ENCODE results near the gene SKP2. TPM values are rescaled to one million over a fixed set of nuclear protein-coding genes. Genes with fewer than 3 reads are reported as not detected.

Gene SKP2
- total RNA-seq, 4 donors from 2014 or later = 10.3 to 41.5 (median 23.6) TPM

DNA sequence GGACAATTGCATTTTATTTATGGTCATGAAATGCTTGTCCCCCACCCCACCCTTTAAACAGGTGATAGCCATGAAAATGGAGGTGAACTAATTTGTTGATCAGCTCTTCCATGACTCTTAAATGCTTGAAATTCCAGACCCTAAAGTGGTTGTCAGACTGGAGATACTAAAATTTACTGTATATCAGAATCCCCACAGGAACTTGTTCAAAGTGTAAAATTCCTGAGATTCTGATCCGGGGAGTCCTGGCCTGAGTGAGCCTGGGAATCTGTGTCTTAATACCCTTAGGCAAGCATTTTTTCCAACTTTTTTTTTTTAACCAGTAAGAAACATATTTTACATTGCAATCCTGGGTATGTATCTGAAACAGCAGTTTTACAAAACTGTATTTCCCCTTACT is 4.7 kb downstream of the SKP2 start:
- peaks cover 0 to 57% (median 0%) of the 10 kb centered on the region in 3 donors for H3K36me3 ChIP-seq
- no peak for DNase-seq
- WGBS, 2 donors = 42 to 63% methylated on average over 1 of the region's 1 CpG
- intact Hi-C loops (cut with DNase I) = no loop called here
- no peaks in the 10 kb centered on the region for H3K27me3 ChIP-seq
- peak overlapping the region; percentile 32 to 75 (median 53) for H3K27ac ChIP-seq
- peaks cover 0 to 58% (median 19%) of the 10 kb centered on the region in 3 donors for H3K4me1 ChIP-seq
- no peak overlapping the region for H3K4me3 ChIP-seq
- no peaks in the 10 kb centered on the region for H3K9me3 ChIP-seq
- TF ChIP-seq, protein P1, sequence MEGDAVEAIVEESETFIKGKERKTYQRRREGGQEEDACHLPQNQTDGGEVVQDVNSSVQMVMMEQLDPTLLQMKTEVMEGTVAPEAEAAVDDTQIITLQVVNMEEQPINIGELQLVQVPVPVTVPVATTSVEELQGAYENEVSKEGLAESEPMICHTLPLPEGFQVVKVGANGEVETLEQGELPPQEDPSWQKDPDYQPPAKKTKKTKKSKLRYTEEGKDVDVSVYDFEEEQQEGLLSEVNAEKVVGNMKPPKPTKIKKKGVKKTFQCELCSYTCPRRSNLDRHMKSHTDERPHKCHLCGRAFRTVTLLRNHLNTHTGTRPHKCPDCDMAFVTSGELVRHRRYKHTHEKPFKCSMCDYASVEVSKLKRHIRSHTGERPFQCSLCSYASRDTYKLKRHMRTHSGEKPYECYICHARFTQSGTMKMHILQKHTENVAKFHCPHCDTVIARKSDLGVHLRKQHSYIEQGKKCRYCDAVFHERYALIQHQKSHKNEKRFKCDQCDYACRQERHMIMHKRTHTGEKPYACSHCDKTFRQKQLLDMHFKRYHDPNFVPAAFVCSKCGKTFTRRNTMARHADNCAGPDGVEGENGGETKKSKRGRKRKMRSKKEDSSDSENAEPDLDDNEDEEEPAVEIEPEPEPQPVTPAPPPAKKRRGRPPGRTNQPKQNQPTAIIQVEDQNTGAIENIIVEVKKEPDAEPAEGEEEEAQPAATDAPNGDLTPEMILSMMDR (IDR thresholded peaks at IDR 0.05) = no peak
- TF ChIP-seq POLR2A (IDR thresholded peaks at IDR 0.05) = no peak

DNA sequence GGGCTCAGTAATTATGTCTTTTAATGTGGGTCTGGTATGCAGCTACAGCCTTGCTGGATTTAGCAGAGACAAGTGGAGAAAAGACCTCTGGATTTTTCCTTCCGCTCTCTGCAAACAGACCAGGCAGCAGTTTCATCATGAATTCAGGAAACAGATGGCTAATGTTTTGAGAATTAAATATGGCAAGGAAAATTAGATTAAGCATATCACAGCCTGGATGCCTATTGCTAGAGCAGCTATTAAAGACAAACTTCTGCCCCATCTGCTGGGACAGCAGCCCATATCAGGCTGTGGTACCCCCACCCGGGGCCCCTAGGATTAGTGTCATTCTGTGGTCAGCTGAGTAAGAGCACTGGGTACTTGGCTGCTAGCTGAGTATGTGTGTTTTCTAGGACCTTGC is 6.2 kb downstream of the SKP2 start:
- H3K36me3 ChIP-seq = peaks cover 0 to 72% (median 4%) of the 10 kb centered on the region in 3 donors
- no peaks in the 10 kb centered on the region for H3K27me3 ChIP-seq
- peaks cover 0 to 55% (median 15%) of the 10 kb centered on the region in 3 donors for H3K4me1 ChIP-seq
- no peak overlapping the region for H3K4me3 ChIP-seq
- H3K27ac ChIP-seq = no peak overlapping the region
- 74 to 76% methylated on average over 2 of the region's 2 CpGs for whole genome bisulfite sequencing, 2 donors
- intact Hi-C loops (cut with DNase I) = no loop called here
- no peak for DNase-seq
- no peaks in the 10 kb centered on the region for H3K9me3 ChIP-seq
- no peak for TF ChIP-seq POLR2A (IDR thresholded peaks at IDR 0.05)
- TF ChIP-seq, protein P1 (IDR thresholded peaks at IDR 0.05) = no peak

DNA sequence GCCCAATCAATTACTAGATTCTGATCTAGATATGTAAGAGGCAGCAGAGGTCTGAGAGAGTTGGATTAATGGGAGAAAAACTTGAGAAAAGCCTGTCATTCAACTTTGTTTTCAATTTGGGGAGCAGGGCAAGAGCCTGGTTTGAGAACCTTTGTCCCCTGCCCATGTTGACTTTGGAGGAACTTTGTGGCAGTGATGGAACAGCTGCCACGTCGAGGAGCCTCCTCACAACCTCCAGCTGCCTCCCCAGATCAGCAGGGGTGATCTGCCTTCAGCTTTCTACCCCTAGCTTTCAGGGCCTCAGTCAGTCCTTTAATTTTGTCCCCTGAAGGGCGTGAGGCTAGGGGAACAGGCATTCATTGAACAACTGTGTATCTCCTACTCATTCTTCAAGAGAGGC is 8.7 kb downstream of the SKP2 start:
- 79 to 90% methylated on average over 3 of the region's 3 CpGs for WGBS, 2 donors
- Histone ChIP-seq H3K27me3 (no peaks in the 10 kb centered on the region), H3K4me3 (no peak overlapping the region), H3K27ac (no peak overlapping the region), H3K36me3 (peaks cover 4 to 82% (median 5%) of the 10 kb centered on the region in 3 donors), H3K9me3 (no peaks in the 10 kb centered on the region), H3K4me1 (peaks cover 0 to 37% (median 6%) of the 10 kb centered on the region in 3 donors)
- TF ChIP-seq, protein P1 (IDR thresholded peaks at IDR 0.05) = no peak
- TF ChIP-seq POLR2A (IDR thresholded peaks at IDR 0.05) = no peak
- DNase-seq = no peak
- intact Hi-C loops (cut with DNase I) = no loop called here

DNA sequence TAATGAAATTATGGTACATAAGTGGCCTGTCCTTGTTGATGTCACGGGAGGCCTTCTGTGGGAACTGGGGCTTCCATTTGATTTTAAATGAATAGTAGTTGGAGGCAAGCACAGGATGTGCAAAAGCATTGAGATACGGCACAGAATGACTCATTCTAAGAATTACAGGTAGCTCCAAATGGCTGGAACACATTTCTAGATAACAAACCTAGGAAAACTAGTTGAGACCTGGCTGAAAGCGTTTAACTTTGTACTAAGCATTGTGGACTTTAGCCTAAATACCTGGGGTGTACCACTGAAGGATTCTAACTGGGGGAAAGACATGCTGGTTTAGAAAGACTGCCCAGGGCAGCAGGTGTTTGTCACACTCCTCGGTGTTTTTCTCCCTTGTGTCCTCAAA is 9.4 kb downstream of the SKP2 start:
- H3K27ac ChIP-seq = peak overlapping the region in 1 of 4 donors; percentile 37
- TF ChIP-seq, protein P1 (IDR thresholded peaks at IDR 0.05) = no peak
- no peak for TF ChIP-seq POLR2A (IDR thresholded peaks at IDR 0.05)

DNA sequence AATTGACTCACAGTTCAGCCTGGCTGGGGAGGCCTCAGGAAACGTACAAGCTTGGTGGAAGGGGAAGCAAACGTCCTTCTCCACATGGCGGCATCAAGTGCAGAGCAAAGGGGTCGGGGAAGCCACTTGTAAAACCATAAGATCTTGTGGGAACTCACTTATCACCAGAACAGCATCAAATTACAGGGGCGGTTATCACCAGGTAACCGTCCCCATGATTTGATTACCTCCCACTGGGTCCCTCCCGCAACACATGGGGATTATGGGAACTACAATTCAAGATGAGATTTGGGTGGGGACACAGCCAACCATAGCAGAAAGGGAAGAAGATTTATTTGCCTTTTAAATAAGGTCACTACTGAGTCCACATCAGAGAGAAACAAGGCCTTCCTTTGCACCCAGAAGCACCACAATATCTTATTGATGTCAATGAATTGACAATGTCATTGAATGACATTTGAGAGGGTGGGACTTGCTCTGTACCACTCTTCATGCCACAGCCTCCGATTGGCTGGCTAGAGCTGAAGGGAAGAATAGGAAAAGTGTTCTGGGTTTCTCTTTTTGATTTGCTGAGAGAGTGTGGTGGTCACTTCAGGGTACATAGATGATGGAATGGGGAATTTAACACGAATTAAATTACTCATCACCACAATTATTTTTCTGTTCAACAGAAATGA is 11.0 kb downstream of the SKP2 start:
- Histone ChIP-seq H3K4me1 (peaks cover 0 to 18% (median 0%) of the 10 kb centered on the region in 3 donors), H3K27ac (no peak overlapping the region), H3K27me3 (no peaks in the 10 kb centered on the region), H3K36me3 (peaks cover 4 to 98% (median 11%) of the 10 kb centered on the region in 3 donors), H3K9me3 (no peaks in the 10 kb centered on the region), H3K4me3 (no peak overlapping the region)
- 88 to 90% methylated on average over 8 to 9 of the region's 9 CpGs for WGBS, 2 donors
- TF ChIP-seq, protein P1 (IDR thresholded peaks at IDR 0.05) = no peak
- no peak for TF ChIP-seq POLR2A (IDR thresholded peaks at IDR 0.05)
- no peak for DNase-seq
- intact Hi-C loops (cut with DNase I) = no loop called here

More for the DNA sequence above, 9.4 kb downstream of the SKP2 start:
- peaks cover 4 to 85% (median 5%) of the 10 kb centered on the region in 3 donors for H3K36me3 ChIP-seq
- 58 to 64% methylated on average over 3 to 4 of the region's 4 CpGs for WGBS, 2 donors
- H3K4me3 ChIP-seq = no peak overlapping the region
- H3K27me3 ChIP-seq = no peaks in the 10 kb centered on the region
- H3K4me1 ChIP-seq = peaks cover 0 to 29% (median 0%) of the 10 kb centered on the region in 3 donors
- intact Hi-C loops (cut with DNase I) = no loop called here
- DNase-seq = no peak
- no peaks in the 10 kb centered on the region for H3K9me3 ChIP-seq
